SK-N-SH (cell line): ENCODE measurements around the gene TIMP2. TPM values are rescaled to one million over a fixed set of nuclear protein-coding genes. Genes with fewer than 3 reads are reported as not detected.

Experiments used
- CTCF ChIA-PET: fragments of 300-600, 350-600 bp; formaldehyde crosslinking; extraction: SDS; loops from one replicate; lab custom pipeline; 2021; lab: Yijun Ruan, JAX
- POLR2A ChIA-PET: fragments of 350-600 bp; sonication (Branson Sonifier 250); formaldehyde crosslinking; extraction: SDS; loops from one replicate; lab custom pipeline; 2020; ENCODE audit warnings: antibody characterized with exemption, inconsistent platforms; lab: Yijun Ruan, JAX
- DNase-seq: peaks from one replicate; pipeline ENCODE4 v3.0.0; 2012
- H2AFZ ChIP-seq: fragments of 200-600 bp; sonication (generic); 2 replicates; pipeline ENCODE4 v1.8.1; 2016; ENCODE audit warnings: antibody characterized with exemption, mild to moderate bottlenecking, low read depth
- H3F3A ChIP-seq: fragments of 200-600 bp; sonication (generic); replicated peaks from 2 replicates; pipeline ENCODE3; 2016; ENCODE audit warnings: antibody characterized with exemption, mild to moderate bottlenecking; ENCODE audit not compliant: insufficient read depth
- H3K27ac ChIP-seq, 2 experiments: fragments of 200-500 bp in 1 of 2; fragments of 200-600 bp in 1 of 2; sonication (Bioruptor generic) in 1 of 2; sonication (generic), shearing (Covaris generic) in 1 of 2; 2 replicates each; pipeline versions ENCODE4 v1.5.1 to v1.6.1; 2014 to 2016; ENCODE audit warnings: low read depth in 2 of 2, inconsistent platforms in 1 of 2, low read length in 1 of 2, mild to moderate bottlenecking in 1 of 2, mixed read lengths in 1 of 2
- H3K27me3 ChIP-seq: fragments of 200-600 bp; sonication (generic), shearing (Covaris generic); 2 replicates; pipeline ENCODE4 v1.6.1; 2016; ENCODE audit warnings: mixed run types; ENCODE audit not compliant: insufficient read depth
- H3K36me3 ChIP-seq, 2 experiments: fragments of 200-500 bp in 1 of 2; fragments of 200-600 bp in 1 of 2; sonication (Bioruptor generic) in 1 of 2; sonication (generic) in 1 of 2; replicated peaks in 1 of 2; 2 replicates each; pipeline versions ENCODE3 to v1.5.1; 2014 to 2016; ENCODE audit warnings: low read length in 1 of 2, mild to moderate bottlenecking in 1 of 2; ENCODE audit not compliant: insufficient read depth in 2 of 2, control insufficient read depth in 1 of 2
- H3K4me1 ChIP-seq, 2 experiments: fragments of 200-500 bp in 1 of 2; fragments of 200-600 bp in 1 of 2; sonication (Bioruptor generic) in 1 of 2; sonication (generic), shearing (Covaris generic) in 1 of 2; 2 replicates each; pipeline versions ENCODE4 v1.5.1 to v1.6.1; 2014 to 2016; ENCODE audit warnings: low read depth in 1 of 2, low read length in 1 of 2, mixed run types in 1 of 2; ENCODE audit not compliant: insufficient read depth in 2 of 2, control insufficient read depth in 1 of 2
- H3K4me2 ChIP-seq: fragments of 200-600 bp; sonication (generic), shearing (Covaris generic); 2 replicates; pipeline ENCODE4 v1.6.1; 2017; ENCODE audit warnings: mixed run types
- H3K4me3 ChIP-seq, 2 experiments: fragments of 200-500 bp in 1 of 2; fragments of 200-600 bp in 1 of 2; sonication (Bioruptor generic) in 1 of 2; sonication (generic), shearing (Covaris generic) in 1 of 2; 2 replicates each; pipeline versions ENCODE4 v1.5.1 to v1.8.1; 2014 to 2016; ENCODE audit warnings: low read depth in 2 of 2, inconsistent platforms in 1 of 2, low read length in 1 of 2, mild to moderate bottlenecking in 1 of 2, mixed read lengths in 1 of 2, moderate library complexity in 1 of 2
- H3K79me2 ChIP-seq: fragments of 200-600 bp; sonication (generic); 2 replicates; pipeline ENCODE4 v1.8.1; 2017; ENCODE audit warnings: mild to moderate bottlenecking; ENCODE audit not compliant: insufficient read depth
- H3K9ac ChIP-seq: fragments of 200-600 bp; sonication (generic); 2 replicates; pipeline ENCODE4 v1.6.1; 2017; ENCODE audit warnings: mixed run types
- H3K9me2 ChIP-seq: fragments of 200-600 bp; sonication (generic); 2 replicates; pipeline ENCODE4 v1.6.1; 2017; ENCODE audit warnings: mixed run types
- H3K9me3 ChIP-seq: fragments of 200-600 bp; sonication (generic); 2 replicates; pipeline ENCODE4 v1.6.1; 2017; ENCODE audit warnings: mixed run types, mild to moderate bottlenecking, moderate library complexity
- H4K20me1 ChIP-seq: fragments of 200-600 bp; sonication (generic); 2 replicates; pipeline ENCODE4 v1.6.1; 2017; ENCODE audit warnings: mild to moderate bottlenecking, mixed run types; ENCODE audit not compliant: insufficient read depth
- CHD2 ChIP-seq: fragments of 150-350 bp; IDR thresholded peaks from 2 replicates; pipeline ENCODE4 v1.6.1; 2018; ENCODE audit warnings: low read length; ENCODE audit not compliant: partially characterized antibody
- EP300 ChIP-seq, 2 experiments: IDR thresholded peaks; 2 replicates each; pipeline versions ENCODE4 v1.4.0 to v1.6.1; 2012; ENCODE audit warnings: borderline replicate concordance in 1 of 2, low read depth in 1 of 2, low read length in 1 of 2
- EZH2phosphoT487 ChIP-seq: fragments of 200-600 bp; sonication (generic); IDR thresholded peaks from 2 replicates; pipeline ENCODE4 v1.6.1; 2017; ENCODE audit warnings: low read depth, mixed run types, mild to moderate bottlenecking, antibody characterized with exemption, moderate library complexity, borderline replicate concordance
- FOSL2 ChIP-seq: IDR thresholded peaks from 2 replicates; pipeline ENCODE4 v1.4.0; 2012; ENCODE audit warnings: low read depth, mild to moderate bottlenecking, moderate library complexity, borderline replicate concordance
- FOXM1 ChIP-seq: IDR thresholded peaks from 2 replicates; pipeline ENCODE4 v1.4.0; 2012; ENCODE audit warnings: low read depth, mild to moderate bottlenecking
- GABPA ChIP-seq: IDR thresholded peaks from 2 replicates; pipeline ENCODE4 v1.4.0; 2012; ENCODE audit warnings: low read depth, mild to moderate bottlenecking
- GATA2 ChIP-seq: sonication (generic); formaldehyde crosslinking; IDR thresholded peaks from 2 replicates; pipeline ENCODE4 v1.5.0; 2020; ENCODE audit warnings: mild to moderate bottlenecking, missing genetic modification reagents
- IRF3 ChIP-seq: fragments of 150-350 bp; IDR thresholded peaks from 2 replicates; pipeline ENCODE4 v1.6.1; 2016; ENCODE audit warnings: mild to moderate bottlenecking, low read depth, low read length
- JUND ChIP-seq: IDR thresholded peaks from 2 replicates; pipeline ENCODE4 v1.4.0; 2012
- MAX ChIP-seq: IDR thresholded peaks from 2 replicates; pipeline ENCODE4 v1.4.0; 2012; ENCODE audit warnings: low read depth
- MEF2A ChIP-seq: IDR thresholded peaks from 2 replicates; pipeline ENCODE4 v1.4.0; 2012; ENCODE audit warnings: low read depth, borderline replicate concordance
- MXI1 ChIP-seq: IDR thresholded peaks from 2 replicates; pipeline ENCODE4 v1.6.1; 2012; ENCODE audit warnings: mild to moderate bottlenecking, low read depth, low read length, improper control_type of control experiment
- NFIC ChIP-seq: IDR thresholded peaks from 2 replicates; pipeline ENCODE4 v1.4.0; 2012; ENCODE audit warnings: borderline replicate concordance
- PBX3 ChIP-seq: IDR thresholded peaks from 2 replicates; pipeline ENCODE4; 2012
- POLR2AphosphoS5 ChIP-seq: IDR thresholded peaks from 2 replicates; pipeline ENCODE4 v1.6.1; 2012; ENCODE audit warnings: low read depth, low read length
- RAD21 ChIP-seq: IDR thresholded peaks from 2 replicates; pipeline ENCODE4 v1.6.1; 2012; ENCODE audit warnings: mild to moderate bottlenecking, low read length
- RCOR1 ChIP-seq: fragments of 150-350 bp; IDR thresholded peaks from 2 replicates; pipeline ENCODE4 v1.6.1; 2017; ENCODE audit warnings: antibody characterized with exemption, low read length
- REST ChIP-seq: IDR thresholded peaks from 2 replicates; pipeline ENCODE4 v1.6.1; 2012; ENCODE audit warnings: mild to moderate bottlenecking, low read depth, low read length, moderate library complexity
- RFX5 ChIP-seq: IDR thresholded peaks from 2 replicates; pipeline ENCODE4 v1.6.1; 2012; ENCODE audit warnings: mild to moderate bottlenecking, improper control_type of control experiment, low read length
- RXRA ChIP-seq: IDR thresholded peaks from 2 replicates; pipeline ENCODE4 v1.4.0; 2012; ENCODE audit warnings: low read depth, mild to moderate bottlenecking, borderline replicate concordance
- SIN3A ChIP-seq: IDR thresholded peaks from 2 replicates; pipeline ENCODE4 v1.6.1; 2012; ENCODE audit warnings: low read depth, mild to moderate bottlenecking, low read length, moderate library complexity, borderline replicate concordance
- SMC3 ChIP-seq: IDR thresholded peaks from 2 replicates; pipeline ENCODE4 v1.6.1; 2012; ENCODE audit warnings: low read depth, low read length, improper control_type of control experiment
- TCF12 ChIP-seq: IDR thresholded peaks from 2 replicates; pipeline ENCODE4 v1.4.0; 2012
- TEAD4 ChIP-seq: IDR thresholded peaks from 2 replicates; pipeline ENCODE4 v1.4.0; 2012; ENCODE audit warnings: mild to moderate bottlenecking, borderline replicate concordance; ENCODE audit not compliant: insufficient read depth
- USF2 ChIP-seq: fragments of 150-350 bp; IDR thresholded peaks from 2 replicates; pipeline ENCODE4 v1.6.1; 2017; ENCODE audit warnings: antibody characterized with exemption, low read length, low read depth, borderline replicate concordance
- YY1 ChIP-seq: IDR thresholded peaks from 2 replicates; pipeline ENCODE4 v1.4.0; 2012; ENCODE audit warnings: low read depth, mild to moderate bottlenecking
- WGBS: methylation state at CpG from one replicate; pipeline ENCODE4 v1.1.6; 2017; ENCODE audit warnings: low lambda C conversion rate; 5-methylcytosine and 5-hydroxymethylcytosine counted together
- polyA plus RNA-seq, 3 experiments: library from polyadenylated mRNA; depleted of rRNA; stranded (reverse); fragments of >200 nt; gene quantifications; 2 replicates each; pipeline ENCODE4 v1.2.3, GENCODE V29; 2012

TIMP2 gene
- 256 and 441 TPM in 2 replicates for polyA plus RNA-seq (2012; rRNA removed)
- 528 and 616 TPM in 2 replicates for polyA plus RNA-seq (2012; cell fraction: cytosol; rRNA removed)
- 334 and 427 TPM in 2 replicates for polyA plus RNA-seq (2012; cell fraction: nucleus; rRNA removed)

GRCh38 chr17:78925234-78925633, at the start of gene TIMP2:
Gene TIMP2, minus strand, starts transcription at chr17:78925387. Its CDS starts 299 bp downstream, at chr17:78925088.
- WGBS = 0% methylated on average over 17 of the region's 52 CpGs
- H3K9ac ChIP-seq = peak within 1 kb of the TSS; percentile 83
- H3K9me2 ChIP-seq = no peaks in the 10 kb centered on the region
- peak within 1 kb of the TSS; percentile 97 for H3K4me2 ChIP-seq
- H3K27me3 ChIP-seq = no peaks in the 10 kb centered on the region
- H3K27ac ChIP-seq = peak within 1 kb of the TSS; percentile 74 to 93
- ChIA-PET CTCF (interaction anchor here (0.8 to 1.0 kb wide), 2 partner anchors 9 to 59 kb away, joined by 3 read pairs; no protein-coding TSS in a partner anchor), POLR2A (interaction anchor here (1.0 to 3.4 kb wide), 3 partner anchors 10 to 39 kb away, joined by 3 to 16 read pairs (median 3); no protein-coding TSS in a partner anchor)
- H3K4me3 ChIP-seq = peak within 1 kb of the TSS; percentile 74 to 84
- peaks cover 8 to 12% of the 10 kb centered on the region in 2 experiments for H3K36me3 ChIP-seq
- peaks cover 46% of the 10 kb centered on the region for H3K79me2 ChIP-seq
- H3F3A ChIP-seq = peaks cover 9% of the 10 kb centered on the region
- peaks cover 18 to 46% of the 10 kb centered on the region in 2 experiments for H3K4me1 ChIP-seq
- H4K20me1 ChIP-seq = peaks cover 40% of the 10 kb centered on the region
- peak; percentile 100 for DNase-seq
- peak within 1 kb of the TSS; percentile 98 for H2AFZ ChIP-seq
- no peaks in the 10 kb centered on the region for H3K9me3 ChIP-seq
- no peak for TF ChIP-seq IRF3
- peak; percentile 35 for TF ChIP-seq CHD2
- TF ChIP-seq GATA2 (CRISPR knock-in tag) = no peak
- no peak for TF ChIP-seq RCOR1
- peak; percentile 14; the same call in 1 of the 2 replicates for TF ChIP-seq RAD21
- no peak for TF ChIP-seq MEF2A
- TF ChIP-seq GABPA = no peak
- no peak for TF ChIP-seq TEAD4
- TF ChIP-seq MAX = 0 out of 2 replicates have a peak, but pooled peaks have one; percentile 29
- TF ChIP-seq SIN3A = 0 out of 2 replicates have a peak, but pooled peaks have one; percentile 42
- no peak for TF ChIP-seq MXI1
- TF ChIP-seq RXRA = no peak
- TF ChIP-seq JUND = no peak
- TF ChIP-seq EZH2phosphoT487 = no peak
- TF ChIP-seq EP300 (IDR thresholded peaks at IDR 0.05; ENCODE audit: borderline replicate concordance in 1 of 2, low read depth in 1 of 2, low read length in 1 of 2) = no peak
- TF ChIP-seq USF2 = no peak
- no peak for TF ChIP-seq REST
- TF ChIP-seq FOXM1 = no peak
- TF ChIP-seq NFIC = peak; percentile 29; the same call in 1 of the 2 replicates
- TF ChIP-seq FOSL2 = no peak
- TF ChIP-seq RFX5 = no peak
- no peak for TF ChIP-seq YY1
- TF ChIP-seq PBX3 = peak; percentile 24; the same call in 1 of the 2 replicates
- TF ChIP-seq POLR2AphosphoS5 = peak; percentile 94
- no peak; the same call in 1 of the 2 replicates for TF ChIP-seq SMC3
- no peak for TF ChIP-seq TCF12
